Nephron (organoid): Measurements from ENCODE around the gene ZDHHC24.

Experiments used
- H3K27ac Mint-ChIP-seq, 3 experiments: 2 replicates each; pipeline ENCODE4 v1.8.0; 2020; ENCODE audit warnings: mixed read lengths in 3 of 3, mild to moderate bottlenecking in 2 of 3, moderate library complexity in 1 of 3
- H3K27me3 Mint-ChIP-seq: 2 replicates; pipeline ENCODE4 v1.8.0; 2021; ENCODE audit warnings: low read depth, mild to moderate bottlenecking, moderate library complexity, mixed read lengths
- H3K36me3 Mint-ChIP-seq: 2 replicates; pipeline ENCODE4 v1.8.0; 2020; ENCODE audit warnings: low read depth, mixed read lengths
- H3K4me1 Mint-ChIP-seq: 2 replicates; pipeline ENCODE4 v1.8.0; 2020; ENCODE audit warnings: mixed read lengths
- H3K4me3 Mint-ChIP-seq, 3 experiments: 2 replicates each; pipeline ENCODE4 v1.8.0; 2020; ENCODE audit warnings: mild to moderate bottlenecking in 3 of 3, mixed read lengths in 3 of 3, moderate library complexity in 2 of 3
- H3K9me3 Mint-ChIP-seq: 2 replicates; pipeline ENCODE4 v1.8.0; 2020; ENCODE audit warnings: mixed read lengths
- TF ChIP-seq, protein P1 (sequence below), 3 experiments: fragments of 200-600 bp; sonication (generic); IDR thresholded peaks; one replicate each; pipeline ENCODE4 v1.5.0; 2021; ENCODE audit warnings: antibody characterized with exemption in 3 of 3; ENCODE audit not compliant: unreplicated experiment in 3 of 3

ZDHHC24 gene

DNA sequence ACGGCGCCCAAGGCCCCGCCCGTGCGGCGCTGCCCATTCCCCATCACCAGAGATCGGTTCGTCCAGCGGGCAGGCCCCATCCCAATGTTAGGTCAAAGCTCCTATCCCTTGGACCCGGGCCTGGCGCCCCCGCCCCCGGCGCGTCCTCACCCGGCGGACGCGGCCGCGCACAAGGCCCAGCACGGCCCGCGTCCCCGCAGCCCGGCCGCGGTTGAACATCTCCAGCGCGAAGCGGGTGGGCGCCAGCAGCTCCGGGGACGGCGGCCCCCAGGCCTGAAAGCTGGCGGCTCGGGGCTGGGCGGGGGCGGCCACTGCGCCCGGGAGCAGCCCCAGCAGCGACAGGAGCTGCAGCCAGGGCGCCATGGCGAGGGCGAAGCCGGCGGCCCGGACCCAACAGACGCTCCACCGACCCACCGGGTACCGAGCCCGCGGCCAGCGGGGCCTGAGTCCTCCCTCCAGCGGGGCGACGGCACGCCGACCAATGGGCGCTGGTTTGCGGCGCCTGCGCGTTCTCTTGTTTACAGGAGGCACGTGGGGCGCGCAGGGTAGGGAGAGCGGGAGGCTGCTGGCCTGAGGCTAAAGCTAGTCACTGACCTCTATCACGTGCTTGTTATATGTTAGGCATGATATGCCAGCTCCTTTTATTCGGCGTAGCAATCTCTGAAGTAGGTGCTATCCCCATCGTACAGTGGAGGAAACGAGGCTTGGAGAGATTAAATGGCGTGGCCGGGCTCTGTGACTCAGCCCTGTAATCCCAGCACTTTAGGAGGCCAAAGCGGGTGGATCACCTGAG, 22.5 kb upstream of the ZDHHC24 start, which contains the start of gene CTSF:
TSS of gene CTSF (minus strand) at position 483 of the 793 bp plus-strand sequence. CDS start at position 363, 120 bp downstream.
- Mint-ChIP-seq H3K27ac (no peak within 1 kb of the TSS), H3K4me3 (no peak within 1 kb of the TSS), H3K27me3 (peaks cover 5% of the 10 kb centered on the region), H3K4me1 (peaks cover 13% of the 10 kb centered on the region), H3K9me3 (no peaks in the 10 kb centered on the region), H3K36me3 (no peaks in the 10 kb centered on the region)
- TF ChIP-seq, protein P1, sequence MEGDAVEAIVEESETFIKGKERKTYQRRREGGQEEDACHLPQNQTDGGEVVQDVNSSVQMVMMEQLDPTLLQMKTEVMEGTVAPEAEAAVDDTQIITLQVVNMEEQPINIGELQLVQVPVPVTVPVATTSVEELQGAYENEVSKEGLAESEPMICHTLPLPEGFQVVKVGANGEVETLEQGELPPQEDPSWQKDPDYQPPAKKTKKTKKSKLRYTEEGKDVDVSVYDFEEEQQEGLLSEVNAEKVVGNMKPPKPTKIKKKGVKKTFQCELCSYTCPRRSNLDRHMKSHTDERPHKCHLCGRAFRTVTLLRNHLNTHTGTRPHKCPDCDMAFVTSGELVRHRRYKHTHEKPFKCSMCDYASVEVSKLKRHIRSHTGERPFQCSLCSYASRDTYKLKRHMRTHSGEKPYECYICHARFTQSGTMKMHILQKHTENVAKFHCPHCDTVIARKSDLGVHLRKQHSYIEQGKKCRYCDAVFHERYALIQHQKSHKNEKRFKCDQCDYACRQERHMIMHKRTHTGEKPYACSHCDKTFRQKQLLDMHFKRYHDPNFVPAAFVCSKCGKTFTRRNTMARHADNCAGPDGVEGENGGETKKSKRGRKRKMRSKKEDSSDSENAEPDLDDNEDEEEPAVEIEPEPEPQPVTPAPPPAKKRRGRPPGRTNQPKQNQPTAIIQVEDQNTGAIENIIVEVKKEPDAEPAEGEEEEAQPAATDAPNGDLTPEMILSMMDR (IDR thresholded peaks at IDR 0.05; ENCODE audit: unreplicated experiment in 3 of 3): no peak

DNA sequence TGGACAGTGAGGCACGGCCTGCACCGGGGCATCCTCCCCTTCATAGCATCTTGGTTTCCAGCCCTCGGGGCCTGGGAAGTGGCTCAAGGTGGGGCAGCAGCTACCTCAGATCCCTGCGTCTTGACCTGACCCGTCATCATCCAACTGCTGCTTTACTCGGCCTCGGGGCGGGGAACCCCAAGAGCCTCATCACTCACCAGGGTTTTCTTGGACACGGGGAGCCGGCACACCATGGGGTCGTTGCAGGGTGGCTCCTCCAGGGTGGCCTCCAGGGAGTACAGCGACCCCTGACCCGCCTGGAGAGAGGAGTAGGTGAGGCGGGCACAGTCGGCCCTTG, 21.9 kb upstream of the ZDHHC24 start:
- peaks cover 5% of the 10 kb centered on the region for H3K27me3 Mint-ChIP-seq
- TF ChIP-seq, protein P1 (IDR thresholded peaks at IDR 0.05; ENCODE audit: unreplicated experiment in 3 of 3): no peak

DNA sequence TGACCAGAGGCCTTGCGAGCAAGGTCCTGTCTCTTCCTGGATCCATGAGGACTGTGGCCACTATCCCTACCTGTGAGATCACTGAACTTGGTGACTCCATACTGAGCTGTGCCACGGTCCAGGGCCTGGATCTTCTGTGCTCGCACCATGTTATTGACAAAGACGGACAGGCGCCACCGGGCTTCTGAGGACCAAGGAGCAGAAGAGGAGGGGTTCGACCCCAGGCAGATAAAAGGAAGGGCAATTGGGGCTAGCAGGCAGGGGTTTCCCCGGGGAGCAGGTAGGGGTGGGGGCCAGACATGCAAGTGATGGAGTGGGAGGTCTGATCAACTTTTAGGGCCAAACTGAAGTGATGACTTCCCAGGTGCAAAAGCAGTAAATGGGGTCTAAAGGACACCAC, 20.4 kb upstream of the ZDHHC24 start:
- peaks cover 5% of the 10 kb centered on the region for H3K27me3 Mint-ChIP-seq
- H3K9me3 Mint-ChIP-seq: no peaks in the 10 kb centered on the region
- no peaks in the 10 kb centered on the region for H3K36me3 Mint-ChIP-seq
- TF ChIP-seq, protein P1 (IDR thresholded peaks at IDR 0.05; ENCODE audit: unreplicated experiment in 3 of 3): no peak
- peaks cover 13% of the 10 kb centered on the region for H3K4me1 Mint-ChIP-seq
- H3K4me3 Mint-ChIP-seq: no peak overlapping the region
- H3K27ac Mint-ChIP-seq: no peak overlapping the region

More for the DNA sequence above, 21.9 kb upstream of the ZDHHC24 start:
- Mint-ChIP-seq H3K9me3 (no peaks in the 10 kb centered on the region), H3K36me3 (no peaks in the 10 kb centered on the region), H3K27ac (no peak overlapping the region), H3K4me1 (peaks cover 13% of the 10 kb centered on the region), H3K4me3 (no peak overlapping the region)

DNA sequence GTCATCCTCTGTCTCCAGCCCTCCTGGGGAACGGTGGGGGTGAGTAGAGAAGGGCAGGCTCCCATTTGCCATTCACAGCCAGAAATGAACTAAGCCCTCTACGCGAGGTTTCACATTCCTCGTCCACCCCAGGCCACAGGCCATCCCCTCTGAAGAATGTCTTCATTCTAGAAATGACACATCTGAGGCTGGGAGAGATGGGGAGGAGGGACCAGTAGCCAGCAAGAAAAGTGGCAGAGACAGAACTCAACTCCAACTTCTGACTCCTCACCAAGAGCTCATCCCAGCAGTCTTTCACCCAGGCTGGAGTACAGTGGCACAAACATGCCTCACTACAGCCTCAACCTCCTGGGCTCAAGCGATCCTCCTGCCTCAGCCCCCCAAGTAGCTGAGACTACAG, 19.1 kb upstream of the ZDHHC24 start:
- TF ChIP-seq, protein P1 (IDR thresholded peaks at IDR 0.05; ENCODE audit: unreplicated experiment in 3 of 3): no peak
- no peak overlapping the region for H3K4me3 Mint-ChIP-seq
- H3K36me3 Mint-ChIP-seq: no peaks in the 10 kb centered on the region
- peaks cover 3% of the 10 kb centered on the region for H3K4me1 Mint-ChIP-seq
- no peak overlapping the region for H3K27ac Mint-ChIP-seq
- H3K27me3 Mint-ChIP-seq: peaks cover under 1% of the 10 kb centered on the region
- H3K9me3 Mint-ChIP-seq: no peaks in the 10 kb centered on the region

DNA sequence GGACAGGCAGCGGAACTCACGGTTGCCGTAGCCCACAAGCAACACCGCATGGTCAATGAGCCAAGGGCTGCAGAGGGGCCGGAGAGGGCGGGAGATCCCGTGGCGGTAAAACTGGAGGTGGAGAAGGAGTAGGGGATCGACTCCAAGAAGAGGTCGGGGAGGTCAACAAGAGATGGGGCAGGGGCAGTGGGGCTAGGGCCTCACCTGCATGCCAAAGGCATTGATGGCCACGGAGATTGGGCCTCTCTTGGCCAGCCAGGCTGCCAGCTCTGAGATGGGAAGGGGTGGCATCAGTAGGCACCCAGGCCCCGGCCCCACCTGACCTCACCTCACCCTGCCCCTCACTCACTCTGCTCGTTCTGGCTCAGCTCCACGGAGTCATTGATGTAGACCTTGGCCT, 18.7 kb upstream of the ZDHHC24 start:
- H3K36me3 Mint-ChIP-seq: no peaks in the 10 kb centered on the region
- TF ChIP-seq, protein P1 (IDR thresholded peaks at IDR 0.05; ENCODE audit: unreplicated experiment in 3 of 3): no peak

DNA sequence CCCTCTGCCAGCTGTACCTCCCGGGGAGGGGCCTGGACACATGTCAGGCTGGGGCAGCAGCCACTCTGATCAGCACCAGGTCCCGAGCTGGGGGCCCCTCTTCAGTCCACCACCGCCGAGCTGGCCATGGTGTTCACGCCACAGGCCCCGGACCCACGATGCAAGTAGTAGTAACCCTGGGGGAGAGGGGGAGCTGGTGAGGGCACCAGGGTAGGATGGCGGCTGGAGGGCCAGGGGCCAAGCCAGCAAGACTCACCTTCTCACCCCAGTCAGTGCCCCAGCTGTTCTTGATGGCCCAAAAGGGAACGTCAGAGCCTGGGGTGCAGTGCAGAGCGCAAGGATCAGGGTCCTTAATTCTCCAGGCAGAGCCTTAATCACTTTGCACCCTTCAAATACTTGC, 18.0 kb upstream of the ZDHHC24 start:
- Mint-ChIP-seq H3K4me3 (no peak overlapping the region), H3K27ac (no peak overlapping the region), H3K27me3 (no peaks in the 10 kb centered on the region), H3K36me3 (no peaks in the 10 kb centered on the region), H3K9me3 (no peaks in the 10 kb centered on the region), H3K4me1 (no peaks in the 10 kb centered on the region)
- TF ChIP-seq, protein P1 (IDR thresholded peaks at IDR 0.05; ENCODE audit: unreplicated experiment in 3 of 3): no peak

More for the DNA sequence above, 18.7 kb upstream of the ZDHHC24 start:
- H3K27ac Mint-ChIP-seq: no peak overlapping the region
- no peaks in the 10 kb centered on the region for H3K27me3 Mint-ChIP-seq
- no peak overlapping the region for H3K4me3 Mint-ChIP-seq
- H3K9me3 Mint-ChIP-seq: no peaks in the 10 kb centered on the region
- H3K4me1 Mint-ChIP-seq: no peaks in the 10 kb centered on the region
